NK-92 treated with Interleukin-12 subunit alpha and Interleukin-12 subunit beta, amount 100 ng/mL, for 24 hours (cell line): ENCODE measurements around the gene PDCL3.

Experiments used
- DNase-seq: peaks from one replicate; lab custom pipeline; 2025; lab: John Stamatoyannopoulos, UW

PDCL3 gene

GRCh38 chr2:100561191-100561590 is 1.6 kb upstream of the PDCL3 start:
- DNase-seq: no peak

GRCh38 chr2:100563407-100564247 is 834 bp downstream of the PDCL3 start:
- no peak for DNase-seq

GRCh38 chr2:100568989-100569388 is 6.2 kb downstream of the PDCL3 start:
- no peak for DNase-seq

- no peak for DNase-seq
Measured at GRCh38 chr2:100571668-100572067, 8.9 kb downstream of the PDCL3 start.

- no peak for DNase-seq
Measured at GRCh38 chr2:100577777-100578176, 15.0 kb downstream of the PDCL3 start.

- peak; percentile 22 for DNase-seq
Measured at GRCh38 chr2:100580367-100581276, 17.8 kb downstream of the PDCL3 start.

- DNase-seq: no peak
Measured at GRCh38 chr2:100581277-100581612, 18.5 kb downstream of the PDCL3 start.

GRCh38 chr2:100584816-100585215 is 22.0 kb downstream of the PDCL3 start:
- no peak for DNase-seq

- DNase-seq: no peak
Measured at GRCh38 chr2:100588071-100588786, 25.4 kb downstream of the PDCL3 start.

- DNase-seq: no peak
Measured at GRCh38 chr2:100589527-100589926, 26.7 kb downstream of the PDCL3 start.

GRCh38 chr2:100592226-100592625 is 29.4 kb downstream of the PDCL3 start:
- DNase-seq: no peak

GRCh38 chr2:100596465-100596864 is 33.7 kb downstream of the PDCL3 start:
- DNase-seq: no peak

GRCh38 chr2:100599566-100599965 is 36.8 kb downstream of the PDCL3 start:
- no peak for DNase-seq

GRCh38 chr2:100601661-100602060 is 38.9 kb downstream of the PDCL3 start:
- no peak for DNase-seq

GRCh38 chr2:100603414-100603813 is 40.6 kb downstream of the PDCL3 start:
- DNase-seq: no peak

- DNase-seq: no peak
Measured at GRCh38 chr2:100603948-100604633, 41.3 kb downstream of the PDCL3 start.

GRCh38 chr2:100606332-100606725 is 43.5 kb downstream of the PDCL3 start:
- no peak for DNase-seq

- no peak for DNase-seq
Measured at GRCh38 chr2:100606726-100607343, 44.0 kb downstream of the PDCL3 start.

GRCh38 chr2:100610381-100610831 is 47.6 kb downstream of the PDCL3 start:
- DNase-seq: peak; percentile 30

GRCh38 chr2:100611079-100612029 is 48.6 kb downstream of the PDCL3 start:
- DNase-seq: no peak
